Nephron (organoid): Measurements from ENCODE around the gene NKAIN2.

Source experiments
- H3K27ac Mint-ChIP-seq, 3 experiments: 2 replicates each; pipeline ENCODE4 v1.8.0; 2020; ENCODE audit warnings: mixed read lengths in 3 of 3, mild to moderate bottlenecking in 2 of 3, moderate library complexity in 1 of 3
- H3K27me3 Mint-ChIP-seq: 2 replicates; pipeline ENCODE4 v1.8.0; 2021; ENCODE audit warnings: low read depth, mild to moderate bottlenecking, moderate library complexity, mixed read lengths
- H3K36me3 Mint-ChIP-seq: 2 replicates; pipeline ENCODE4 v1.8.0; 2020; ENCODE audit warnings: low read depth, mixed read lengths
- H3K4me1 Mint-ChIP-seq: 2 replicates; pipeline ENCODE4 v1.8.0; 2020; ENCODE audit warnings: mixed read lengths
- H3K4me3 Mint-ChIP-seq, 3 experiments: 2 replicates each; pipeline ENCODE4 v1.8.0; 2020; ENCODE audit warnings: mild to moderate bottlenecking in 3 of 3, mixed read lengths in 3 of 3, moderate library complexity in 2 of 3
- H3K9me3 Mint-ChIP-seq: 2 replicates; pipeline ENCODE4 v1.8.0; 2020; ENCODE audit warnings: mixed read lengths
- TF ChIP-seq, protein P1 (sequence below), 3 experiments: fragments of 200-600 bp; sonication (generic); IDR thresholded peaks; one replicate each; pipeline ENCODE4 v1.5.0; 2021; ENCODE audit warnings: antibody characterized with exemption in 3 of 3; ENCODE audit not compliant: unreplicated experiment in 3 of 3

The NKAIN2 gene

DNA sequence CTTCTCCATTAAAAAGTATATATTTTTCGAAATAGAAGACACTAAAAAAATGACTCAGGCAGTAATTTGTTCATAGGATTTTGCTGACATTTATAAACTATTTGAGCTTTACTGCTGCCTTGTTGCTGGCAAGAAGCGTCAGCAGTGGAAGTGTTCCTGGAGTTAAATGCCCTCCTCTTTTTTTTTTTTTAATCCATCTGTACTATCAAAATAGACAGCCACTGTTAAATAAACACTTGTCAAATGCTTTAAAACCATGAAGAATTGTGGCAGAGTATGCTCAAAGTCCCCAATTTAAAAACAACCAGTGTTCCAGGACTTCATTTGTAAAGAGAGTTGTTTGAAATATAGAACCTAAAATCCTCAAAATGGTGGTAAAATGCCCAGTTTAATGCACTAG lies 253.8 kb downstream of the NKAIN2 start:
- TF ChIP-seq, protein P1, sequence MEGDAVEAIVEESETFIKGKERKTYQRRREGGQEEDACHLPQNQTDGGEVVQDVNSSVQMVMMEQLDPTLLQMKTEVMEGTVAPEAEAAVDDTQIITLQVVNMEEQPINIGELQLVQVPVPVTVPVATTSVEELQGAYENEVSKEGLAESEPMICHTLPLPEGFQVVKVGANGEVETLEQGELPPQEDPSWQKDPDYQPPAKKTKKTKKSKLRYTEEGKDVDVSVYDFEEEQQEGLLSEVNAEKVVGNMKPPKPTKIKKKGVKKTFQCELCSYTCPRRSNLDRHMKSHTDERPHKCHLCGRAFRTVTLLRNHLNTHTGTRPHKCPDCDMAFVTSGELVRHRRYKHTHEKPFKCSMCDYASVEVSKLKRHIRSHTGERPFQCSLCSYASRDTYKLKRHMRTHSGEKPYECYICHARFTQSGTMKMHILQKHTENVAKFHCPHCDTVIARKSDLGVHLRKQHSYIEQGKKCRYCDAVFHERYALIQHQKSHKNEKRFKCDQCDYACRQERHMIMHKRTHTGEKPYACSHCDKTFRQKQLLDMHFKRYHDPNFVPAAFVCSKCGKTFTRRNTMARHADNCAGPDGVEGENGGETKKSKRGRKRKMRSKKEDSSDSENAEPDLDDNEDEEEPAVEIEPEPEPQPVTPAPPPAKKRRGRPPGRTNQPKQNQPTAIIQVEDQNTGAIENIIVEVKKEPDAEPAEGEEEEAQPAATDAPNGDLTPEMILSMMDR (IDR thresholded peaks at IDR 0.05; ENCODE audit: unreplicated experiment in 3 of 3) = no peak
- no peaks in the 10 kb centered on the region for H3K36me3 Mint-ChIP-seq
- H3K4me3 Mint-ChIP-seq = no peak overlapping the region
- no peaks in the 10 kb centered on the region for H3K27me3 Mint-ChIP-seq
- peaks cover 10% of the 10 kb centered on the region for H3K4me1 Mint-ChIP-seq
- H3K9me3 Mint-ChIP-seq = no peaks in the 10 kb centered on the region
- no peak overlapping the region for H3K27ac Mint-ChIP-seq

DNA sequence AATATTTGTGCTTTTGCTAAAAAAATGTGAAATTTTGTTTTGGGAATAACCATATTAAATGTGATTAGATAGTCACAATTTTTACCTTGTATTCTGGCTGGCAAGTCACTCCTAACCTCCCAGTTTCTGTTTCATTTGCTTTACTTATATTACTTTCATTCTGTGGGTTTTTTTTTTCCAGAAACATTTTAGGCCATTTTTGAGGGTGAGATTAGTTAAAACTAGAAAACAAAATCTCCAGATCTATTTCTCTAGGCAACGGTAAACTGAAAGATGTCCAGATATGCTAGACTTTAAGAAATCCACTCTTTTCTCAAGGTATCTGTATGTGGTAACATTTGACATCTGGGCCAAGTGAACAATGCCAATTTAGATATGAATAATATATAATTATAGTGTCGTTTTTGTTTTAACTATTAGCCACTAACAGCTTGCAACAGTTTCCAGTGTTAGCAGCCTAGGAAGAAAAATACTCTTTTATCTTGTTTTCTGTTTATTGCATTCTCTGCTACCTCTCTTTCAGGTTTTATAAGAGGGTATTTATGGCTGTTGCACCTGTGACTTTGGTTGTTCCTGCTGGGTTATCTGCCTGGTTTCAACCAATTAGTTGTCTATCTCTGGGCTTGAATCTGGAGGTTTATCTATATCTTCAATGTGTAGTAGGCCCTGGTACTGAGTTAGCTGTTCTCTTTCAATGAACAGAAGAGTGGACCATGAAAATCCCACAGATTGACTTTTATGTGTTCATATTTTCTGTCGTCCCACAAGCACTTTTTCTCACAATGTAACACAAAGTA lies 260.9 kb downstream of the NKAIN2 start:
- no peaks in the 10 kb centered on the region for H3K9me3 Mint-ChIP-seq
- H3K27me3 Mint-ChIP-seq = no peaks in the 10 kb centered on the region
- H3K4me1 Mint-ChIP-seq = peaks cover 38% of the 10 kb centered on the region
- H3K27ac Mint-ChIP-seq = no peak overlapping the region
- TF ChIP-seq, protein P1 (IDR thresholded peaks at IDR 0.05; ENCODE audit: unreplicated experiment in 3 of 3) = no peak
- H3K36me3 Mint-ChIP-seq = no peaks in the 10 kb centered on the region
- H3K4me3 Mint-ChIP-seq = no peak overlapping the region

DNA sequence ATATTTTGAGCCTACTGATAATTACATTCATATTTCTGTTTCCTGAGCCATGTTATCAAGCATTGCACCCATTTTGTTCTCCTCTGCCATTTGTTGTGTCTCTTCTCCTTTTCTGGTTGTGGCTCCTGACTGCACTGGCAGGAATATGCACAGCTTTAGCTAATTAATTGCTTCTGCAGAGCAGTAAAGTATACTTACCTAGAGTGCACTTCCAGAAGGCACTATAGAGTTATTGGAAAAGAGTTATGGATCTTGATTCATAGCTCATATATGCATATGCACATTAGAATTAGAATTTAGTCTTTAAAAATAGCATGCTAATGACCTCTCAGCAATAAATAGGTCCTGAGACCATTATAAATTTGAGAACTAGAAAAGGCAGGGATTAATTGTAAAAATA lies 262.6 kb downstream of the NKAIN2 start:
- TF ChIP-seq, protein P1 (IDR thresholded peaks at IDR 0.05; ENCODE audit: unreplicated experiment in 3 of 3) = no peak
- no peaks in the 10 kb centered on the region for H3K27me3 Mint-ChIP-seq
- H3K4me3 Mint-ChIP-seq = no peak overlapping the region
- H3K36me3 Mint-ChIP-seq = peaks cover 3% of the 10 kb centered on the region
- peaks cover 44% of the 10 kb centered on the region for H3K4me1 Mint-ChIP-seq
- peak overlapping the region in 1 of 3 experiments; percentile 4 for H3K27ac Mint-ChIP-seq
- no peaks in the 10 kb centered on the region for H3K9me3 Mint-ChIP-seq

DNA sequence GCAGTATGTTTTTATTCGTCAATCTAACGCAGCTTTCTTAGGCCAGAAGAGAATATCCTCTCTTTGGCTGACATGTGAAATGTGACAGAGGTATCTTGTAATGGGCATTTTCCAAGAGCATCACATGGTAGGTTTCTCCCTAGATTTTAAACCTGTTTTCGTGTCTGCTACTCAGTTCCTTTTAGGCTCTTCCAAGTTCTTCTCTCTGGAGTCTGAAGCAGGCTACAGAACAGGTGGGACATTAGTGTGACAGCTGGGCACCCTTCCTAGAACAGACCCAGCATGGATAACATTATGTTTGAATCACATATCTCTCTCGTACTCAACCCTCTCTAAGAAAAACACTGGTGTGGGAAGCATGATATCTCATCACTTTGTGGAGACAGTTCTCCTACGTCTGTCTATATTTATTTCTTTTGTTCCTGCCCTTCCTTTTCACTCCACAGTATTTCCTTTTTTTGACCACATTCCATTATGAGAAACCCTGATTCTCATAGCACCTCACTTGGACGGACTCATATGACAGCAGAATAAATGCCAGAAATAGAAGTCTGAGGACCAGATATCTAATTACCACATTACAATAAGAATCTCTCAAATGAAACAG lies 263.4 kb downstream of the NKAIN2 start:
- H3K27ac Mint-ChIP-seq = peak overlapping the region; percentile 42 to 55 (median 49)
- H3K9me3 Mint-ChIP-seq = peaks cover 5% of the 10 kb centered on the region
- peaks cover 8% of the 10 kb centered on the region for H3K36me3 Mint-ChIP-seq
- H3K27me3 Mint-ChIP-seq = no peaks in the 10 kb centered on the region
- peak overlapping the region in 1 of 3 experiments; percentile 1 for H3K4me3 Mint-ChIP-seq
- H3K4me1 Mint-ChIP-seq = peaks cover 48% of the 10 kb centered on the region
- TF ChIP-seq, protein P1 (IDR thresholded peaks at IDR 0.05; ENCODE audit: unreplicated experiment in 3 of 3) = no peak

DNA sequence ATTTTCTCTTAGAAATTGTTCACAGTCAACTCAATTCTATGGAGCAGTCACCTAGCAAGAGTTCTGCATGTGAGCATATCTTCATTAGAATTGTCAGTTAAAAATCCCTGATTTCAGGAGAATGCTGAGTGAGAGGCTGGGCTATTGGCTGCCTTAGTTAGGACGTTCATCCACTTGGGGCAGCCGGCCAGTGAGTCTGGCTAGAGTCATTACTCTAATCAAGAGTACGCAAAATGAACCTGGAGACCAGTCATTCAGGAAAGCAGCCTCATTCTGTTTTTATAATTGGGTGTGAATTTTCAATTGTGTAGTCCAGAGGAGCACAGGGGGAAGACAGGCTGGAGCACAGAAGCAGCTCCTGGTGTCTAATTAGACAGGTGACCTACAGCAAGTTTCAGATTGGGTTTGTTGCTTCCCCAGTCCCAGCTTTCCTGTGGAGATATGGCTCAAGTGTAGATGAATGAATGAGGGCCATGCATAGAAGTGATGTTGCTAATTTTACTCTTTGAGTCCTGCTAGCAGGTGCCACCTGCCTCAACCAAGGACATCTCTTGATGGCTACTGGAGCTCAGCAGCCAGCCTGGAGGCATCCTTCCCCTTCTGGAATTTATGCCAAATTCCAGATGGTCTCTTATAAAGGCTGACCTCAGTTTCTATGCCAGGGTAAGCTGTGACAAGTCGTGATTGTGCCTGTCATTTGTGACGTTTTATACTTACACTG lies 265.7 kb downstream of the NKAIN2 start:
- no peak overlapping the region for H3K27ac Mint-ChIP-seq
- TF ChIP-seq, protein P1 (IDR thresholded peaks at IDR 0.05; ENCODE audit: unreplicated experiment in 3 of 3) = no peak
- peaks cover 9% of the 10 kb centered on the region for H3K9me3 Mint-ChIP-seq
- peaks cover 14% of the 10 kb centered on the region for H3K36me3 Mint-ChIP-seq
- peaks cover 67% of the 10 kb centered on the region for H3K4me1 Mint-ChIP-seq
- no peaks in the 10 kb centered on the region for H3K27me3 Mint-ChIP-seq
- no peak overlapping the region for H3K4me3 Mint-ChIP-seq
